HG02973 (cell line): Measurements from ENCODE around the gene PAQR5.
"Not testable (repeated sequence)": the region's sequence is repeated elsewhere in the genome, so short reads cannot be mapped to it uniquely, and the experiment has no call there.

ENCODE experiments used
- ATAC-seq: cut with Tn5 transposase; IDR thresholded peaks from one replicate; pipeline ENCODE4 v1.9.1; 2021; ENCODE audit warnings: moderate library complexity; ENCODE audit not compliant: unreplicated experiment

Gene PAQR5

DNA sequence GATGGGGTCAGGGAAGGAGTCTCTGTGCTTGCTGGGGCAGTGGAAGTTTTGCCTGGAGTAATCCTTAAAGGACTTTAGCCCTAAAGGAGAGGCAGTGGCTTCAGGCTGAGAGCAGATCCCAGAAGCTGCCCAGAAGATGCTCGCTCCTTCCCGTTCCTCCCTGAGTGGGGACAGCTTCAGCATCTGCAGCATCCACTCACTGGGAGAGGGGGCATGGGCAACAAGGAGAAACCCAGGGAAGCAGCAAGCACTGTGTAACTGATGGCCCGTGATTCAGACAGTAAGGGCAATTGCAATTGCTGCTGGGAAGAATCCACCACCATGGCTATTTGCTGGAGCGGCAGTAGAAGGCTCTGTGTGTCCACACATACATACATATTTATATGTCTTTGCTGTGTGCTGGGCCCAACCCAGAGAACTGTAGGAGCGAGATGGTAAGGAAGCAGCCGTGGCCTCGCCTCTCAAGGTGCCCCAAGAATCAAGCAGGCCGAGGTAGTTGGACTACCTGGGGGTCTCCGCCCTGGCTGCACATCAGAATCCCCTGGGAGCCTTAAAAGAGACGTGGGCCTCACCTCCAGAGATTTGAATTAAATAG lies 5.8 kb upstream of the PAQR5 start:
- no peak for ATAC-seq

DNA sequence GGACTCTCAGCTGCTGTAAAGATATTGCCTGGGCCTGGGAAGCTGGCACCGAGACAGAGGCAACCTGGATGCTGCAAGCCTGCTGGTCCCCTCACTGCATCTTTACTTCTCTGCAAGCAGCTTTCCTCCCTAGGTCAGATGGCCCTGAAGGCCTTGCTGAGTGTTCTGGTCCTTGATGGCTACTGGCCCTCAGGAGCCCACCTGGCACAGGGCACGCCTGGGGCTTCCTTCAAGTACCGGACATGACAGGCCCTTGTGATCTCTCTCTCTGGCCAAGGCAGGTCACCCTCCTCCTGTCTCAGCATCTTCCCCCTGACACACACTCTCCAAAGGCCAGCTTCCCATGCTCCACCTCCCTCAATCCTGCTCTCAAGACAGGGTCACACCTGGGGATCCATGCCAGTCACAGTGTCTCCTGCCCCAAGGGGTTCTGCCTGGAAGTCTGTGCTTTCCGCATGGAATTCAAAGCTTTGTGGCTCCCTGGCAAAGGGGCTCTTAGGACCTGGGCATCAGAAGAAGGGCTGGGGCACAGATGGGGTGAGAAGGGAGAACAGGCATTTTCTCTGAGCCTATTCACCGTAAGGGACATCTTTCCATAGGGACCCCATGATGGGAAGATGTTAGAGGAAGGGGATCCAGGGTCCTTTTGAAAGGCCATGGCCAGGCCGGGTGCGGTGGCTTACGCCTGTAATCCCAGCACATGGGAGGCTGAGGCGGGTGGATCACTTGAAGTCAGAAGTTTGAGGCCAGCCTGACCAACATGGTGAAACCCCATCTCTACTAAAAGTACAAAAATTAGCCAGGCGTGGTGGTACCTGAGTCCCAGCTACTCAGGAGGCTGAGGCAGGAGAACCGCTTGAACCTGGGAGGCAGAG lies 4.7 kb upstream of the PAQR5 start:
- ATAC-seq, result no peak

DNA sequence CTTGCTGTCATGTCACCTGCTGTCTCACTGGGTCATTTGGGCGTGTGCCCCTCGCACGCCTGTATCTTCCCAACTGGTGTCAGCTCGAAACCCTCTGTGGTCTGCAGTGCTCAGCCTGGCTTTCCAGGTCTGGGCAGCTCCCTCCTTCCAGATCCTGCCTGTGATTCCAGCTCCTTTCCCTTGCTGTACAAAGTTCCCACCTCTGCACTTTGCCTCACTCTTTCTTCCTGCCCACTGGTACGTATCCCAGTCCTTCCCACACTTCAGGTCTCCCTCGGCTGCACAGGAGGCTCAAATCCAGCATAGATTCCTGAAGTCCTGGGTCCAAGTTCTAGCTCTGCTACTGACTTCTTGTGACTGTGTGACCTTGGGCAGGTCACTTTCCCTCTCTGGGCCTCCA lies 2.1 kb upstream of the PAQR5 start:
- ATAC-seq, result no peak

DNA sequence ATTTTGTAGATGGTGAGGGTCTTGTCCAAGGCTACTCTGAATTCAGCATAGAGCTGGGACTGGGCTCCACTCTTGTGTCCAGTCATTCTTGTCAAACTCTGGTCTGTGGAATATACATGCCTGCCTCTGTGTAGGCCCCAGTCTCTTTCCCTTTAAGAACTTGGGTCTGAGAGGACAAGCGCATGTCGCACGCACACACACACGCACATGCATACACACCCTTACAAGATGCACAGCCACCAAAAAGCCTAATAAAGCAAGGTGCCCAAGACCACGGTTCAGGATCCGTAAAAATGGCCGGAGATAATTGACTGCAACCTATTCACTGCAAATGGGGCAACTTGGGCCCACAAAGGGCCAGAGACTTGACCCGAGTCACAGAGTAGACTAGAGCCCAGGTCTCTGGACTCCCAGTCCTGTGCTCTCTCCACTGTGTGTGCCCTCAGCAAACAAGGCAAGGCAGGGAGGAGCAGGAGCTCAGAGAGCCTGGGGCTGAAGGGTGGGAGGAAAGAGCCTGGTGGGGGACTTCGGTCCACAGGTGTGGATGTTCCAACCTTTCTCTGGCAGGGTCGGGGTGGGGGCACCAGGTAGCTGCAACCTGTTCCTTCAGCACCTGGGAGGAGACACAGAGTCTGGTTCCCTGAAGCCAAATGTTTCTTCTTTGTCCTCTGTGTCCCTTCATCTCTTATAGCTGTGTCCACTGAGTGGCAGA lies 914 bp upstream of the PAQR5 start:
- no peak for ATAC-seq

DNA sequence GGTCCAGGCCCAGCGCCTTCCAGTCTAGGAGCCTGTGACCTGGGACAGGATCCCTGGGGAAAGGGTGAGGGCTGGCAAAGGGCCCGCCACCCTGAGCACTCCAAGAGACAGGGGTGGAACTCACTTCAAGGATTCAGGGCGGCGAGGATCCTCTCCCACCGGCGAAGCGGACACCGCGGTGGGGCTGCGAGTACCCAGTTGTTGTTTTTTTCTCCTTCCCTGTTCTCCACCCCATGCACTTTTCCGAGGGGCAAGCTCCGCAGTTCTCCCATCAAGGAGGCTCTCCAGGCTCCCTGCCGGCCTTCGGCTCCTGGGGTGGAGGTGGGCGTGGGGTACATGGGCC lies 387 bp upstream of the PAQR5 start:
- ATAC-seq, result no peak

DNA sequence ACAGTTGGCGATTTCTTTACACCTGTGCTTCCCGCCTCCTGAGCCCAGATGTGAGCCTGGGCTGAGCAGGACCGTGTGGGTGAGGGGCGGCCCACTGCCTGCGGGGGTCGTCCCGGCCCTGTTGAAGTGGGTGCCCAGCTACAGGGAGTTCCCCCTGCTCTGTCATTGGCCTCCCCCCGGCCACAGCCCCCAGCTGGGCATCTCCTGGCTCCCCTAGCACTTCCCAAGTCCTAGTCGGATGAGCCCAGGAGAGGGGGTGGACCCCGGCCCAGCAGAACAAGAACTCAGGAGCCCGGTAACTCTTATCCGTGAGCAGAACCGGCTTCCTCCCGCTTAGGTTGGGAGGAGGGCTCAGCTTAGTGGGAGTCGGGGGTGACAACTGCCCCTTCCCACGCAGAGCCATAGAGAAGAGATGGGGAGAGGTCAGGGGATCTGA lies 757 bp downstream of the PAQR5 start:
- no peak for ATAC-seq

DNA sequence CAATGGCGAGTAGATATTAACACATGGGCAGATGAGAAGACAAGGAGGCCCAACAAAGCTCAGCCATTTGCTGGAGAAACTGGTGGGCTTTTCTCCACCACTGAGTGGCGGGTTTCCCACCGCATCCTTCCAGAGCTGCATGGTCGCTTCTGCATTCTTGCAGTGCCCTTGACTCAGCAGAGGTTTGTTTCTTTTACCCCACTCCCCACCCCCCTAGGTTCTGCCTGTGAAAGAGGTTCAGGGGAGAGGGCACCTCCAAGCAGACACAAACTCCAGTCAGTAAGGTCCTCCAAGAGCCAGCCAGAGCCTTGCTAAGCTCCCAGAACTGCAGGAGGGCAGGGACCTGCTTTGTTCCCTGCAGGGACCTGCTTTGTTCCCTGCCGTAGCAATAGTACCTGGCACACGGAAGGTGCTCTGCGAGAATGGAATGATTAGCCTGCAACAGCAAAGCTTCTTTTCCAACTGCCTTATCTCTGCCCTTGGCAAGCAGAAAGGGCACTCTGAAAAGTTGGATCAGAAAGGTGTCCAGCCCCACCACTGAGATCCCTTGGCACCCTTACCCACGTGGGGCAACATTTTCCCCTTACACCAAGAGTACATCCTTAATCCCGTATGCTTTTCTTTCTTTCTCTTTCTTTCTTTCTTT lies 1.4 kb downstream of the PAQR5 start:
- ATAC-seq, result no peak

DNA sequence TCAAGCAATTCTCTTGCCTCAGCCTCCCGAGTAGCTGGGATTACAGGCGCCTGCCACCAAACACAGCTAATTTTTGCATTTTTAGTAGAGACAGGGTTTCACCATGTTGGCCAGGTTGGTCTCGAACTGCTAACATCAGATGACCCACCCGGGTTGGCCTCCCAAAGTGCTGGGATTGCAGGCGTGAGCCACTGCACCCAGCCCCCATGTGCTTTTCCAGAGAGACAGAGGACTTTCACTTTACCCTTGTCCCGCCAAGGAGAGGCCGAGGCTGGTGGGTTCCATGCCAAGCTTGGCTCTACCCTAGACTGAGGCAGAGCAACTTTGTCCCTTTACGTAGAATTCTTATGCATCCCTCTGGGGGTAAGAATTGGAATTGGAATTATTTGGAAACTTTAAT lies 2.4 kb downstream of the PAQR5 start:
- ATAC-seq, result not testable (repeated sequence)

DNA sequence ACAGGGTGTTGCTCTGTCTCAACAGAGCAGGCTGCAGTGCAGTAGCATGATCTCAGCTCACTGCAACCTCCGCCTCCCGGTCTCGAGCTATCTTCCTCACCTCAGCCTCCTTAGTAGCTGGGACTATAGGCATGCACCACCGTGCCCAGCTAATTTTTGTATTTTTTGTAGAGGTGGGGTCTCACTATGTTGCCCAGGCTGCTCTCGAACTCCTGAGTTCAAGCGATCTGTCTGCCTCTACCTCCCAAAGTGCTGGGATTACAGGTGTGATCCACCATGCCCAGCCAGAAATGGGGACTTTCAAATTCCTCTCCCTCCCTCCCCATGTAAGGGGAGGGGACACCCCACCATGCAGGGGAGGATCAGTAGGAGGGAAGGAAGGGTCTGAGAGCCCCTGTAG lies 3.4 kb downstream of the PAQR5 start:
- not testable (repeated sequence) for ATAC-seq

DNA sequence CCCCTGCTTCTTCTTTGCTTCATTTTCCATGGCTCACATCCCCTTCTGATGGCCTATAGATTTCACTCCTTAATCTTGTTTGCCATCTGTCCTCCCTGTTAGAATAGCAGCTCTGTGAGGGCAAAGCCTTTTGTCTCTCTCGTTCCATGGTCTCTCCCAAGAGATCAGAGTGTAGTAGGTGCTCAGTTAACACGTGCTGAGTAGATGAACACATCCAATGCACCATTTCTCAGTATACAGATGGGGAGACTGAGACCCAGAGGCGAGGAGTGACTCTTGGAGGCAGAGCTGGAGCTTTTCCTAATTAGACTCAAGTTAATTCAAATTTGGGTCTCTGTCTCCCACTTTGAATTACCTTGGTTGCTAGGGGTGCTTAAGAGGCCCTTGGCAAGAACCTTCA lies 4.2 kb downstream of the PAQR5 start:
- no peak for ATAC-seq

DNA sequence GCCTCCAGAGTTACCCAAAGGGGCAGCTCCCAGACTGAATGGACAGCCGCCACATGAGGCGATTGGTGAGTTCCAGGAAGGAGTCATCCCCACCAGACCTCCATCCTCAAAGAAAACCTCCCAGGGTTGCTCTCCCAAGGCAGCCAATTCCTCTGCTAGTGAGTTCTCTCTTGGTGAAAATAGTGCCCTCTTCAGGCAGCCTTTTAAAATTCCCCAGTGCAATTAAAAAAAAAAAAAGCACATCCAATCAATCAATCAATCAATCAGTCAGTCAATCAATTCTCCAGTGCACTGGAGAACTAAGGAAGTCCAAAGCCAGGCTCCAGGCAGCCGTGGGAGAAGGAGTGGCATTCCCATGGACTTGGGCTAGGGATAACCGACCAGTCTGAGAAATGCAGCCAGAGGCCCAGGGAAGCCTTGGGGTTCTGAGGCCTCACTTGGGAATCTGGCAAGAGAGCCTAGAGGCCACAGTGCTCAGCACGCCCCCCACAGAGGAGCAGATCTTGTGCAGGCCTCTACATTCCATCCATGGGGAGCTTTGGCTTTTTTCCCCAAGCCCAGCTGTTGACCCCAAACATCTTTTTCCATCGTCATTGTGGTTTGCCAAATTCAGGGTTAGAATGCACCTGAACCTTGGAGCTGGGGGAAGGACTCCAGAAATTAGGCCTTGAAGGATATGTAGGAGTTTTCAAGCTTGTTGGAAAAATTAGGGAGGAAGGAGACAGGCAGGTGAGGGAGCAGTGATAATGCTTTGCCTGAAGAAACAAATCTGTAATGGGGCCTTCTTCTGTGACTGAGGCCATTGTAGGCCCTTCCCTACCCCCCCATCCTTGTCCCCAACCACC lies 4.8 kb downstream of the PAQR5 start:
- no peak for ATAC-seq

DNA sequence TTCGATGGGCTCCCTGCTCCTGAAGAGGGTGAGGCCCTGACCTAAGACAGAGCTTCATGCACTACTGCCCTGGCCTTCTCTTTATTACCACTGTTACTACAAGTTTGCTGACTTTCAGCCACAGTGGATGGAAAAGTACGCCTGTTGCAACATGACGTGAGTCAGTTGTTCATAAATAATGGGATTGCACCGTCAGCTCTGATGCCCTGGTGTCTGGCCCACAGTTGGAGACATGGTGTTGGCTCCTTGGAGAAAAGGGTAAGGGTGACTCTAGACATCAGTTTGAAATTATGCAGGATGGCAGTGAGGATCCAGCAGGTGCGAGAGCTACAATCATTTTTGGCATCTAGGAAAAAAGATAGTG lies 5.5 kb downstream of the PAQR5 start:
- ATAC-seq, result no peak

DNA sequence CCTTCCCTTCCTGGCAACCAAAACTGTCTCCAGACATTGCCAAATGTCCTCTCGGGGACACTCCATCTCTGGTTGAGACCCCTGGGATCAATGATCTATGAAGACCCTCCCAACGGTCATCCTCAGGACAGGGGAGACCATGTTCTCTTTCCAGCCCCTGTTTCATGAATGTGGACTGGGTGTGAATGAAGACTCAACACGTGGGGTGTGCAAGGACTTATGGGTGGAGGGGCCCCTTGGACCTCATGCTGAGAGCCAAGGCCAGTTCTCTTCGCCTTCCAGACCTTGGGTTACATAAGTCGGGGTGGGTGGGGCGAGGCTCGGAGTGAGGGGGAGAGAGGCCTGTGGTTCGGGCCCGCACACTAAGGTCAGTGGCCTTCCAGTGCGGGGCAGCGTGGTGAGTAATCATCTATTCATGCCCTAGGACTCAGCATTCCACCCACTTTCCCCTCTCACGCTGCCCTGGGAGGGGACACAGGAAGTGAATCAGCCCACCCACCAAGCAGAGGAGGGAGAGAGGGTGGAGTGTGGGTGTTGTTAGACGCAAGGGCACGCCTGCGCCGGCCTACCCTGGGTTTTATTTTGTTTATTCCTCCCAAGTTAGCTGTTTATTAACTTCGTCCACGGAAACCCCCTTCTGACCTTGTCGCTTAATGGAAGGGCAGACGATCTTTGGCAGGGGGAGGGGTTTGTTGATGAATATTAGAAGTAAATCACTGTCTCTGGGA lies 6.7 kb downstream of the PAQR5 start:
- no peak for ATAC-seq

DNA sequence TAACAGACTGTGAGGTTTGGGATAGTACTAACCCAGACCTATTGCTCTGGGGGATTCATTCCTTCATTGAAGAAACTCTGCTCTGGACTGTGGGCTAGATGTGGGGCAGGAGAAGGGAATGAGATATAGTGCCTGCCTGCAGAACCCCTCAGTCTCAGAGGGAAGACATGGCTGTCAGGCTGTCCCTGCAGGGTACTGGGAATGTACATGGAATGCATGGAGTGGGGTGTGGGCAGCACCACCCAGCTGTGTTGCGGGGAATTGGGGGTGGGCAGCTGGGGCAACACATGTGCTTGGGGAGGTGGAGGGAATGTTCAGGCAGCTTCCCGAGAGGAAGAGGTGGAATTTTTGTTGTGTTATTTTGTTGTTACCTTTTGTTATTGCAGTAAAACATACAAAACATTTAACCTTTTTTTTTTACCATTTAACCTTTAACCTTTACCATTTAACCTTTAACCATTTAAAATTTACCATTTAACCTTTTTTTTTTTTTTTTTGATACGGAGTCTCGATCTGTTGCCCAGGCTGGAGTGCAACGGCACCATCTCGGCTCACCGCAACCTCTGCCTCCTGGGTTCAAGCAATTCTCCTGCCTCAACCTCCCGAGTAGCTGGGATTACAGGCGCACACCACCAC lies 7.3 kb downstream of the PAQR5 start:
- no peak for ATAC-seq

DNA sequence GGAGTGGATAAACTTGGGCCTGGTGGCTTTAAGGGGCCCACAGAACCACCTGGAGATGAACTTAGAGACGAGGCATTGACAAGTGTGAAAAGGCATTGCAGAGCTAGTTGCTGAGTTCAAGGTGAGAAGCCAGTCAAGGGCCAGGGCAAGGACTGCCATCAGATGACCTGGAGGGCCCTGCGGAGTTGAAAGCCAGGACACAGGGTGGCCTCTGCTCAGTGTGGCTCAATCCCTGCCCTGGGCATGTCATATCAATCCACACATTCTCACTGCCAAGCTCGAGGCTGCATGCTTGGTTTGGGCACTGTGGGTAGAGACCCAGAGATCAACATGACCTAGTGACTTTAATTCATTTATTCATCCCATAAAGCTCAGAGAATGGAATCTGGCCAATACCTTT lies 9.2 kb downstream of the PAQR5 start:
- no peak for ATAC-seq

DNA sequence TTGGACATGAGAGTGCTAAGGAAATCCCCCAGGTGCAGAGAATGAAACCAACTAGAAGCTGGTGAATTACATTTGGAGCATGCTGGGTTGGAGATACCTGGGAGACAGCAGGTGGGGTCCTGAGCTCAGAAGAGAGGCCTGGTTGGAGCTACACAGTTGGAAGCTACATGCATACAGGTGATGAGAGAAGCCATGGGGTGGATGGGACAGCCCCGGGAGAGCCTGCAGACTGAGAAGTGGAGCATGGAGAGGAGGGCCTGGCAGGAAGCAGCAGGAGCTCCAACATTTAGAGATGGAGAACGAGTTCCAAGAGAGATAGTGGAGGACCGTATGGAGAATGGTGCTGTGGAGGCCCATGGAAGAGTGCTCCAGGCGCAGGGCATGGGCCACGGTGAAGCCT lies 10.2 kb downstream of the PAQR5 start:
- no peak for ATAC-seq

DNA sequence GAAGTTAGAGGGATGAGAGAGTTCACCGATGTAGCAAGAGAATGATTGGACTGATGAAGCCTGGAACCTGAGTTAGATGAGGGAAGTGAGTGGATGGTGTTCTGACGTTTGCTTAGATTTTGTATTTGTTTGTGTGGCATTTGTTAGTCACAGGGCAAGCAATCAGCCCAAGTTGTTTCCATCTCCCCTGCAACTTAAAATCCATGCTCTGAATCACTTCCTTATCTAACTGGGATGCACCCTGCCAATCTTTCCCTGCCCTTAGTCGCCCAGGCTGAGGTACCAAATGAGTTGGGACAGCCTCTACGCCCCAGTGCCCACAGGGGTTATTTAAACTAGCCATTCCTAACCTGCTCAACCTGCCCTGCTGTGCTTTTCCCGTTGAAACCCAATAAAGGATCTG lies 12.6 kb downstream of the PAQR5 start:
- no peak for ATAC-seq

DNA sequence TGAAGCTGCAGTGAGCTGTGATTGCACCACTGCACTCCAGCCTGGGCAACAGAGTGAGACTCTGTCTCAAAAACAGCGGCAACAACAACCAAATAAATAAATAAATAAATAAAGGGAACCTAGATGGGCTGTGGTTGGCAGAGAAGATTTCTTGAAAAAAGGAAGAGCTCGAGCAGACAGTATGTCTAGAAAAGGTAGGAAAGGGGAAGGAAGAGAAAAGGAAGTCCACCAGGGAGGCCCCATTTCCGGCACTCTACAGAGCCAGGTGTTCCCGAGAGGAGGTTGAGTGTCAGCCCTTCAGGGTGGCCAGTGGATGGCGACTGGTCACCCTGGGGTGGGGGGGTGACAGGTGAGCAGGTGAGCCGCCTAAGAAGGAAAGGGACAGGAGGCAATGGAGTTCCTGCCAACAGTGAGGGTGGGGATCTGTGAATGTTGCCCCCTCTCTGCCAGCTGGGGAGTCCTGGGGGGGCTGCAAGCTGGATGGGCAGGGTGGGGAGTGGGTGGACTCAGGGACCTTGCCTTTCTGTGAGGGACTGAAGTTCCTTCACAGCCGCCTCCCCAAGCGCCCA lies 14.8 kb downstream of the PAQR5 start:
- no peak for ATAC-seq

DNA sequence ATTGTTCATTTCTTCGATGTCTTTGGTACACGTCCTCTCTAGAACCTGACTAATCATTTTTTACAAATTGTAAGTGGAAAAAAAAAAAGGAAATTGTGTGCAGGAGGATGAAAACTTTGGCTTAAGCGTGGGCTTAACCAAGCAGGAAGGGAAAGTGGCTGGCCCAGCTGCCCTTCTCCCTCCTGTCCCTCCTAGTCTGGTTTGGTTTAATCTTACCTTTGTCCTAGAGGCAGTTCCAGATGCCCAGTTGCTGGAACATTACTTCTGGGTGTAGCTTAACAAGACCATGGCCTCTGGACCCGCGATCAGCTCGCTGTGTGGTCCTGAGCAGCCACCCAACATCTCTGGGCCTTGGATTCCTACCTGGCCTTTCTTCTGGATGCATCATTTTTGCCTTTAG lies 15.4 kb downstream of the PAQR5 start:
- no peak for ATAC-seq
